GM23338 (cell line): Measurements from ENCODE around the gene TCF7L2. TPM values are rescaled to one million over a fixed set of nuclear protein-coding genes. Genes with fewer than 3 reads are reported as not detected.

ENCODE experiments used
- ATAC-seq: fragments of 200-7000 bp; cut with Tn5 transposase; 3 replicates; pipeline ENCODE4 v1.9.1; 2020
- DNase-seq: peaks from one replicate; pipeline ENCODE4 v3.0.0-alpha.2; 2015; ENCODE audit warnings: low spot score
- H2AFZ ChIP-seq: fragments of 200-600 bp; sonication (generic); 2 replicates; pipeline ENCODE4 v1.8.0; 2016; ENCODE audit warnings: antibody characterized with exemption, mild to moderate bottlenecking, moderate library complexity
- H3F3A ChIP-seq: fragments of 200-600 bp; sonication (generic); replicated peaks from 2 replicates; pipeline ENCODE4 v1.8.0; 2017; ENCODE audit warnings: antibody characterized with exemption, mixed run types, low read depth
- H3K27ac ChIP-seq: fragments of 200-600 bp; sonication (generic); 2 replicates; pipeline ENCODE4 v1.6.1; 2016; ENCODE audit warnings: low read depth
- H3K27me3 ChIP-seq: fragments of 200-600 bp; sonication (generic); 2 replicates; pipeline ENCODE4 v1.8.0; 2016; ENCODE audit warnings: mild to moderate bottlenecking, mixed run types, moderate library complexity; ENCODE audit not compliant: insufficient read depth
- H3K36me3 ChIP-seq: fragments of 200-600 bp; sonication (generic); 2 replicates; pipeline ENCODE4 v1.8.0; 2016; ENCODE audit warnings: mild to moderate bottlenecking; ENCODE audit not compliant: insufficient read depth
- H3K4me1 ChIP-seq: fragments of 200-600 bp; sonication (generic); 2 replicates; pipeline ENCODE4 v1.8.0; 2016; ENCODE audit warnings: mild to moderate bottlenecking, moderate library complexity; ENCODE audit not compliant: insufficient read depth
- H3K4me2 ChIP-seq: fragments of 200-600 bp; sonication (generic); 2 replicates; pipeline ENCODE4 v1.7.1; 2017; ENCODE audit warnings: mixed run types
- H3K4me3 ChIP-seq: fragments of 200-600 bp; sonication (generic); 2 replicates; pipeline ENCODE4 v1.6.1; 2016; ENCODE audit warnings: mixed run types
- H3K79me2 ChIP-seq: fragments of 200-600 bp; sonication (generic); replicated peaks from 2 replicates; pipeline ENCODE4 v1.8.0; 2017; ENCODE audit warnings: mild to moderate bottlenecking; ENCODE audit not compliant: insufficient read depth
- H3K9me2 ChIP-seq: fragments of 200-600 bp; sonication (generic); 2 replicates; pipeline ENCODE4 v1.8.0; 2017; ENCODE audit not compliant: insufficient read depth
- H4K20me1 ChIP-seq: fragments of 200-600 bp; sonication (generic); replicated peaks from 2 replicates; pipeline ENCODE4 v1.8.0; 2017; ENCODE audit warnings: mild to moderate bottlenecking; ENCODE audit not compliant: insufficient read depth
- H3K27ac Mint-ChIP-seq: 2 replicates; pipeline ENCODE4 v1.8.0; 2020; ENCODE audit warnings: inconsistent platforms, mild to moderate bottlenecking, moderate library complexity, mixed read lengths
- H3K27me3 Mint-ChIP-seq: 3 replicates; pipeline ENCODE4 v1.8.0; 2022; ENCODE audit warnings: low read depth, mild to moderate bottlenecking, moderate library complexity, mixed read lengths, inconsistent platforms; ENCODE audit not compliant: insufficient read depth, poor library complexity
- H3K36me3 Mint-ChIP-seq: 3 replicates; pipeline ENCODE4 v1.8.0; 2021; ENCODE audit warnings: low read depth, mild to moderate bottlenecking, inconsistent platforms, moderate library complexity, mixed read lengths
- H3K4me1 Mint-ChIP-seq: 3 replicates; pipeline ENCODE4 v1.8.0; 2020; ENCODE audit warnings: mild to moderate bottlenecking, inconsistent platforms, mixed read lengths
- H3K4me3 Mint-ChIP-seq: 3 replicates; pipeline ENCODE4 v1.8.0; 2021; ENCODE audit warnings: moderate library complexity, mild to moderate bottlenecking, inconsistent platforms, mixed read lengths
- H3K9me3 Mint-ChIP-seq: 3 replicates; pipeline ENCODE4 v1.8.0; 2020; ENCODE audit warnings: moderate library complexity, mild to moderate bottlenecking, inconsistent platforms, mixed read lengths
- CREB1 ChIP-seq: fragments of 250-450 bp; sonication (Bioruptor Pico); IDR thresholded peaks from 2 replicates; pipeline ENCODE4 v1.5.0; 2020; ENCODE audit warnings: low read depth, mild to moderate bottlenecking, moderate library complexity
- ETS1 ChIP-seq: IDR thresholded peaks from 2 replicates; pipeline ENCODE4 v1.6.1; 2016; ENCODE audit warnings: antibody characterized with exemption
- EZH2phosphoT487 ChIP-seq: fragments of 200-600 bp; sonication (generic); IDR thresholded peaks from one replicate; pipeline ENCODE4 v1.8.1; 2018; ENCODE audit warnings: antibody characterized with exemption; ENCODE audit not compliant: unreplicated experiment
- JUNB ChIP-seq: IDR thresholded peaks from one replicate; pipeline ENCODE4 v1.6.1; 2016; ENCODE audit warnings: antibody characterized with exemption; ENCODE audit not compliant: unreplicated experiment
- NANOG ChIP-seq: IDR thresholded peaks from 2 replicates; pipeline ENCODE4 v1.6.1; 2016; ENCODE audit warnings: antibody characterized with exemption, borderline replicate concordance
- POLR2AphosphoS5 ChIP-seq: IDR thresholded peaks from 2 replicates; pipeline ENCODE4 v1.6.1; 2016; ENCODE audit warnings: antibody characterized with exemption, low read depth
- REST ChIP-seq: IDR thresholded peaks from one replicate; pipeline ENCODE4 v1.6.1; 2018; ENCODE audit warnings: antibody characterized with exemption; ENCODE audit not compliant: unreplicated experiment
- STAT1 ChIP-seq: IDR thresholded peaks from one replicate; pipeline ENCODE4 v1.6.1; 2016; ENCODE audit warnings: antibody characterized with exemption; ENCODE audit not compliant: unreplicated experiment
- ZNF114 ChIP-seq: fragments of 250-450 bp; sonication (Bioruptor Pico); IDR thresholded peaks from 2 replicates; pipeline ENCODE4 v1.5.0; 2020; ENCODE audit warnings: mild to moderate bottlenecking, moderate library complexity
- ZNF331 ChIP-seq: fragments of 250-450 bp; sonication (Bioruptor Pico); IDR thresholded peaks from 2 replicates; pipeline ENCODE4 v1.5.0; 2020; ENCODE audit warnings: low read depth, mild to moderate bottlenecking, moderate library complexity
- ZNF462 ChIP-seq: fragments of 250-450 bp; sonication (Bioruptor Pico); IDR thresholded peaks from 2 replicates; pipeline ENCODE4 v1.5.0; 2020; ENCODE audit warnings: mild to moderate bottlenecking, moderate library complexity
- polyA plus RNA-seq: library from polyadenylated mRNA; unstranded; fragments of >200 nt; fragmentation: Nextera tagmentation; extraction: Ambion mirVana; gene quantifications from 2 replicates; pipeline ENCODE4 v1.2.1, GENCODE V29; 2016
- total RNA-seq: library from RNA; depleted of rRNA; stranded (reverse); fragments of >200 nt; shearing (Covaris generic); gene quantifications from 2 replicates; pipeline ENCODE4 v1.2.3, GENCODE V29; 2014

The TCF7L2 gene
- total and polyA plus RNA-seq, 2 experiments from 2014 or later = 32.2 to 80.8 TPM

- H4K20me1 ChIP-seq = peaks cover 84% of the 10 kb centered on the region
Measured at GRCh38 chr10:112988839-112989406, 38.9 kb downstream of the TCF7L2 start.

More at GRCh38 chr10:112988839-112989406, 38.9 kb downstream of the TCF7L2 start:
- H3K4me1 ChIP-seq = peaks cover 74% of the 10 kb centered on the region
- no peak for TF ChIP-seq JUNB
- no peak for TF ChIP-seq STAT1
- no peak for TF ChIP-seq EZH2phosphoT487
- no peak for TF ChIP-seq POLR2AphosphoS5
- no peak for TF ChIP-seq ZNF114 (CRISPR knock-in tag)
- TF ChIP-seq ETS1 = no peak
- no peak for TF ChIP-seq NANOG
- TF ChIP-seq REST = no peak
- TF ChIP-seq CREB1 (CRISPR knock-in tag) = no peak
- TF ChIP-seq ZNF331 = no peak
- no peak for TF ChIP-seq ZNF462 (CRISPR knock-in tag)
- peaks cover 100% of the 10 kb centered on the region for H3K79me2 ChIP-seq
- H2AFZ ChIP-seq = no peak overlapping the region
- no peak overlapping the region for H3K4me3 ChIP-seq
- Mint-ChIP-seq H3K27me3 (peaks cover 17% of the 10 kb centered on the region), H3K9me3 (no peaks in the 10 kb centered on the region), H3K4me1 (peaks cover 71% of the 10 kb centered on the region), H3K36me3 (peaks cover 23% of the 10 kb centered on the region), H3K27ac (peak overlapping the region; percentile 62; the same call in 1 of the 2 replicates), H3K4me3 (no peak overlapping the region; the same call in 2 of the 3 replicates)
- peak; percentile 58 for ATAC-seq
- peaks cover 15% of the 10 kb centered on the region for H3F3A ChIP-seq
- H3K36me3 ChIP-seq = peaks cover 6% of the 10 kb centered on the region; the same call in 1 of the 2 replicates
- DNase-seq = peak; percentile 55
- H3K27me3 ChIP-seq = no peaks in the 10 kb centered on the region
- H3K27ac ChIP-seq = peak overlapping the region; percentile 29
- no peaks in the 10 kb centered on the region for H3K9me2 ChIP-seq
- peak overlapping the region; percentile 35 for H3K4me2 ChIP-seq
